ENCODE data around the gene GTSE1.

GTSE1 gene

GRCh38 chr22:46348099-46348695, 51.5 kb downstream of the GTSE1 start:
- no peak for TF ChIP-seq CTCF (IDR thresholded peaks at IDR 0.05)
- no peaks in the 10 kb centered on the region for H3K9me3 ChIP-seq (ENCODE audit: control insufficient read depth, low read length)
- no peaks in the 10 kb centered on the region for H3K27me3 ChIP-seq (ENCODE audit: control insufficient read depth, insufficient read depth, low read length)
- peaks cover 4% of the 10 kb centered on the region for H3K79me2 ChIP-seq
- H3K4me1 ChIP-seq: no peaks in the 10 kb centered on the region
- H3K27ac ChIP-seq: no peak overlapping the region
- no peak overlapping the region for H3K9ac ChIP-seq
- H2AFZ ChIP-seq: no peak overlapping the region
- no peak overlapping the region for H3K4me2 ChIP-seq (ENCODE audit: low read length)
- no peak overlapping the region for H3K4me3 ChIP-seq (ENCODE audit: low read depth, low read length)
- H3K36me3 ChIP-seq (ENCODE audit: control insufficient read depth, insufficient read depth, low read length): no peaks in the 10 kb centered on the region

- TF ChIP-seq CTCF (IDR thresholded peaks at IDR 0.05): no peak
- Histone ChIP-seq H2AFZ (no peak overlapping the region), H3K4me1 (no peaks in the 10 kb centered on the region), H3K36me3 (ENCODE audit: control insufficient read depth, insufficient read depth, low read length) (no peaks in the 10 kb centered on the region), H3K4me2 (ENCODE audit: low read length) (no peak overlapping the region), H3K27me3 (ENCODE audit: control insufficient read depth, insufficient read depth, low read length) (no peaks in the 10 kb centered on the region), H3K27ac (no peak overlapping the region), H3K9me3 (ENCODE audit: control insufficient read depth, low read length) (no peaks in the 10 kb centered on the region), H3K9ac (no peak overlapping the region), H3K4me3 (ENCODE audit: low read depth, low read length) (no peak overlapping the region), H3K79me2 (peaks cover 4% of the 10 kb centered on the region)
These were observed 52.6 kb downstream of the GTSE1 start for GRCh38 chr22:46349238-46349637.

DNA sequence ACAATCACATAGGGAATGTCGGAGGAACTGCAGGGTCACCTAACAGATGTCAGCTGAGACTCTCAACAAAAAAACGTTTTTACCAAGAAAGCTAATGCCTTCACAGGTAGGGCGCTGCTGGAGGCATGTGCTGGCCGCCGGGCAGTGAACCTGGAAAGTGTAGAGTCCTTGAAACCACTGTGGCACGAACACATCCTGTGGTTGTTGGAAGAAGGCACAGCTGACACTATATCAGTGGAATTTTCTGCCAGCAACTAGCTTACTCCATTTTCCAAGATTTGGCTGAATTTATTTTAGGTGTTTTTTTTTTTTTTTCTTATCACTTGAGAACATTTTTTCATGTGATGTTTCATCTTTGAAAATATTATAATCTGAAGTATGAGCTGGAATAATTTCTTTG, 53.0 kb downstream of the GTSE1 start:
- TF ChIP-seq CTCF (IDR thresholded peaks at IDR 0.05): no peak
- Histone ChIP-seq H3K4me1 (no peaks in the 10 kb centered on the region), H3K9ac (no peak overlapping the region), H3K27ac (no peak overlapping the region), H3K79me2 (peaks cover 4% of the 10 kb centered on the region), H3K36me3 (ENCODE audit: control insufficient read depth, insufficient read depth, low read length) (no peaks in the 10 kb centered on the region), H3K4me2 (ENCODE audit: low read length) (no peak overlapping the region), H3K9me3 (ENCODE audit: control insufficient read depth, low read length) (no peaks in the 10 kb centered on the region), H3K27me3 (ENCODE audit: control insufficient read depth, insufficient read depth, low read length) (no peaks in the 10 kb centered on the region), H2AFZ (no peak overlapping the region), H3K4me3 (ENCODE audit: low read depth, low read length) (no peak overlapping the region)

DNA sequence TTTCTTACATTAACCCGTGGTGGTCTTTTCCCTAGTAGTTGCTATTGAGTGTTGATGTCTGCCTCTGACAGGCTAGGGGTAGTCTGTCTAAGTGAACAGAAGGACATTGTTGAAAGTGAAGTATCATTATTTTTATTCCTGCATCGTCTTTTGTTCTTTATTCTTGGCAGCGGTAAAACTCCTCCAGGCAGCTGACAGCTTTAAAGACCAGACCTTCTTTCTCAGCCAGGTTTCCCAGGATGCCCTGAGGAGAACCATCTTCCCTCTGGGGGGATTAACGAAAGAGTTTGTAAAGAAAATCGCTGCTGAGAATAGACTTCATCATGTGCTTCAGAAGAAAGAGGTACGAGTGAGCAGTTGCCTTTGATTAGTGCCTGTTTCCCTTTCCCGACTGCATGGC, 53.5 kb downstream of the GTSE1 start:
- no peak for TF ChIP-seq CTCF (IDR thresholded peaks at IDR 0.05)
- H3K9me3 ChIP-seq (ENCODE audit: control insufficient read depth, low read length): no peaks in the 10 kb centered on the region
- H3K36me3 ChIP-seq (ENCODE audit: control insufficient read depth, insufficient read depth, low read length): no peaks in the 10 kb centered on the region
- H3K4me1 ChIP-seq: no peaks in the 10 kb centered on the region
- no peak overlapping the region for H3K27ac ChIP-seq
- peaks cover 4% of the 10 kb centered on the region for H3K79me2 ChIP-seq
- H3K4me3 ChIP-seq (ENCODE audit: low read depth, low read length): no peak overlapping the region
- H2AFZ ChIP-seq: no peak overlapping the region
- H3K27me3 ChIP-seq (ENCODE audit: control insufficient read depth, insufficient read depth, low read length): no peaks in the 10 kb centered on the region
- H3K4me2 ChIP-seq (ENCODE audit: low read length): no peak overlapping the region
- H3K9ac ChIP-seq: no peak overlapping the region

- Histone ChIP-seq H3K27me3 (ENCODE audit: control insufficient read depth, insufficient read depth, low read length) (no peaks in the 10 kb centered on the region), H2AFZ (no peak overlapping the region), H3K36me3 (ENCODE audit: control insufficient read depth, insufficient read depth, low read length) (no peaks in the 10 kb centered on the region), H3K9ac (no peak overlapping the region), H3K4me2 (ENCODE audit: low read length) (no peak overlapping the region), H3K79me2 (peaks cover 4% of the 10 kb centered on the region), H3K4me3 (ENCODE audit: low read depth, low read length) (no peak overlapping the region), H3K9me3 (ENCODE audit: control insufficient read depth, low read length) (no peaks in the 10 kb centered on the region), H3K27ac (no peak overlapping the region), H3K4me1 (no peaks in the 10 kb centered on the region)
- no peak for TF ChIP-seq CTCF (IDR thresholded peaks at IDR 0.05)
These were observed 54.0 kb downstream of the GTSE1 start for GRCh38 chr22:46350646-46351045.

All from parathyroid adenoma (tissue), 2 donors.